HCT116 (cell line): ENCODE data around the gene CLDN34. TPM values are rescaled to one million over a fixed set of nuclear protein-coding genes. Genes with fewer than 3 reads are reported as not detected.

Source experiments
- ATAC-seq: fragments of 200-7000 bp; cut with Tn5 transposase; 2 replicates; pipeline ENCODE4 v1.9.1; 2020; ENCODE audit warnings: mild to moderate bottlenecking, moderate library complexity
- BruUV-seq: library from RNA; stranded (reverse); fragments of 400-500 nt; replicated peaks from 2 replicates; lab custom pipeline; 2021; lab: Mats Ljungman, UMichigan
- CTCF ChIA-PET: fragments of 300-600 bp; sonication (Branson Sonifier 250); formaldehyde crosslinking; loops from one replicate; lab custom pipeline; 2021; ENCODE audit warnings: antibody characterized with exemption; lab: Charles Lee
- POLR2A ChIA-PET: fragments of 300-600, 350-600 bp; sonication (Branson Sonifier 250); formaldehyde crosslinking; loops from one replicate; lab custom pipeline; 2021; ENCODE audit warnings: antibody characterized with exemption; lab: Charles Lee
- RAD21 ChIA-PET, 2 experiments: fragments of 300-600 bp; sonication (Branson Sonifier 250); formaldehyde crosslinking; loops; one replicate each; lab custom pipeline; 2023; ENCODE audit warnings: low total read pairs in 2 of 2; ENCODE audit not compliant: uncharacterized antibody in 2 of 2, unreplicated experiment in 2 of 2, low non-redundant PET in 1 of 2; lab: Charles Lee
- DNase-seq: peaks from one replicate; pipeline ENCODE4 v3.0.0-alpha.2; 2010; ENCODE audit warnings: low read depth, low spot score
- H2AFZ ChIP-seq: fragments of 200-600 bp; shearing (Covaris generic), sonication (generic); 2 replicates; pipeline ENCODE4 v1.6.1; 2017; ENCODE audit warnings: low read depth, mixed run types, mixed read lengths, antibody characterized with exemption, low read length; ENCODE audit not compliant: poor library complexity, severe bottlenecking
- H3K27ac ChIP-seq: 2 replicates; pipeline ENCODE4 v1.5.1; 2012; ENCODE audit warnings: low read depth, low read length
- H3K27me3 ChIP-seq: fragments of 200-600 bp; sonication (generic); 2 replicates; pipeline ENCODE4 v1.6.1; 2016; ENCODE audit warnings: mixed run types, low read length, mixed read lengths; ENCODE audit not compliant: insufficient read depth
- H3K36me3 ChIP-seq, 2 experiments: fragments of 200-500 bp in 1 of 2; fragments of 200-600 bp in 1 of 2; sonication (Bioruptor generic) in 1 of 2; sonication (generic) in 1 of 2; 2 replicates each; pipeline versions ENCODE4 v1.5.1 to v1.6.1; 2014 to 2016; ENCODE audit warnings: low read length in 2 of 2, inconsistent platforms in 1 of 2, mixed read lengths in 1 of 2, mixed run types in 1 of 2; ENCODE audit not compliant: insufficient read depth in 2 of 2, control insufficient read depth in 1 of 2
- H3K4me1 ChIP-seq, 2 experiments: fragments of 200-600 bp in 1 of 2; sonication (generic) in 1 of 2; 2 replicates each; pipeline versions ENCODE4 v1.5.1 to v1.6.1; 2012 to 2017; ENCODE audit warnings: low read length in 2 of 2, inconsistent platforms in 1 of 2, mild to moderate bottlenecking in 1 of 2, mixed read lengths in 1 of 2, mixed run types in 1 of 2, moderate library complexity in 1 of 2; ENCODE audit not compliant: insufficient read depth in 2 of 2, control insufficient read depth in 1 of 2
- H3K4me2 ChIP-seq: fragments of 200-600 bp; sonication (generic); 2 replicates; pipeline ENCODE4 v1.6.1; 2017; ENCODE audit warnings: mixed run types, low read length, mixed read lengths
- H3K4me3 ChIP-seq, 2 experiments: fragments of 200-600 bp in 1 of 2; sonication (generic) in 1 of 2; replicated peaks in 1 of 2; 2 replicates each; pipeline ENCODE4 v1.5.1; 2011 to 2016; ENCODE audit warnings: low read length in 2 of 2, control low read depth in 1 of 2, low read depth in 1 of 2, mild to moderate bottlenecking in 1 of 2, mixed read lengths in 1 of 2, mixed run types in 1 of 2
- H3K79me2 ChIP-seq: fragments of 200-600 bp; sonication (generic); 2 replicates; pipeline ENCODE4 v1.6.1; 2017; ENCODE audit warnings: mild to moderate bottlenecking, mixed run types, low read length, moderate library complexity, mixed read lengths; ENCODE audit not compliant: insufficient read depth
- H3K9ac ChIP-seq: fragments of 200-600 bp; sonication (generic); 2 replicates; pipeline ENCODE4 v1.6.1; 2016; ENCODE audit warnings: low read length, mixed read lengths
- H3K9me2 ChIP-seq: fragments of 200-600 bp; sonication (generic), shearing (Covaris generic); 2 replicates; pipeline ENCODE4 v1.6.1; 2017; ENCODE audit warnings: mixed run types, mild to moderate bottlenecking, moderate library complexity; ENCODE audit not compliant: insufficient read depth
- H3K9me3 ChIP-seq, 2 experiments: fragments of 200-500 bp in 1 of 2; fragments of 200-600 bp in 1 of 2; sonication (Bioruptor generic) in 1 of 2; sonication (generic) in 1 of 2; 2 replicates each; pipeline ENCODE4 v1.6.1; 2014 to 2017; ENCODE audit warnings: low read length in 2 of 2, mixed read lengths in 2 of 2, inconsistent platforms in 1 of 2, low read depth in 1 of 2, mild to moderate bottlenecking in 1 of 2, mixed run types in 1 of 2, moderate library complexity in 1 of 2; ENCODE audit not compliant: control insufficient read depth in 1 of 2, insufficient read depth in 1 of 2
- H4K20me1 ChIP-seq: fragments of 200-600 bp; sonication (generic), shearing (Covaris generic); 2 replicates; pipeline ENCODE4 v1.6.1; 2017; ENCODE audit warnings: mixed run types, mild to moderate bottlenecking, moderate library complexity; ENCODE audit not compliant: insufficient read depth
- EZH2 ChIP-seq: fragments of 200-600 bp; sonication (generic); IDR thresholded peaks from 2 replicates; pipeline ENCODE4 v1.6.1; 2017; ENCODE audit warnings: antibody characterized with exemption, mixed run types
- EZH2phosphoT487 ChIP-seq: fragments of 200-600 bp; IDR thresholded peaks from 2 replicates; pipeline ENCODE4 v1.6.1; 2018; ENCODE audit warnings: antibody characterized with exemption, borderline replicate concordance
- JUND ChIP-seq: IDR thresholded peaks from 2 replicates; pipeline ENCODE4 v1.6.1; 2012
- POLR2A ChIP-seq: IDR thresholded peaks from 2 replicates; pipeline ENCODE4 v1.7.0; 2011; ENCODE audit warnings: borderline replicate concordance; ENCODE audit not compliant: insufficient read depth, insufficient read length; ENCODE audit errors: extremely low read depth
- RAD21 ChIP-seq: IDR thresholded peaks from 2 replicates; pipeline ENCODE4 v1.6.1; 2012; ENCODE audit warnings: low read depth, mild to moderate bottlenecking
- SIN3A ChIP-seq: IDR thresholded peaks from 2 replicates; pipeline ENCODE4 v1.6.1; 2012; ENCODE audit warnings: low read depth
- SP1 ChIP-seq: IDR thresholded peaks from 2 replicates; pipeline ENCODE4 v1.6.1; 2012; ENCODE audit warnings: low read depth
- SRF ChIP-seq: IDR thresholded peaks from 2 replicates; pipeline ENCODE4 v1.6.1; 2012; ENCODE audit warnings: low read depth
- TCF7L2 ChIP-seq: IDR thresholded peaks from 2 replicates; pipeline ENCODE4 v1.7.0; 2011; ENCODE audit warnings: borderline replicate concordance, inconsistent platforms; ENCODE audit not compliant: insufficient read depth, insufficient read length; ENCODE audit errors: extremely low read depth
- ZNF274 ChIP-seq: fragments of 200-500 bp; sonication (Bioruptor generic); IDR thresholded peaks from 2 replicates; pipeline ENCODE4 v1.6.1; 2014; ENCODE audit warnings: mild to moderate bottlenecking, low read depth, low read length, inconsistent platforms
- intact Hi-C: fragments of 100-400 bp; cut with micrococcal nuclease; formaldehyde crosslinking; loops from 2 replicates; pipeline ENCODE4 v1.10.0; 2022
- total RNA-seq: library from RNA; stranded (reverse); gene quantifications from one replicate; pipeline ENCODE4 v1.2.1, GENCODE V29; 2021; ENCODE audit not compliant: unreplicated experiment
- TF ChIP-seq, protein P1 (sequence below): IDR thresholded peaks from 2 replicates; pipeline ENCODE4 v1.6.1; 2011; ENCODE audit warnings: mild to moderate bottlenecking, low read length, moderate library complexity; ENCODE audit not compliant: insufficient replicate concordance; ENCODE audit errors: extremely low read depth

Gene CLDN34
- total RNA-seq, 1 experiment from 2014 or later, result not detected

DNA sequence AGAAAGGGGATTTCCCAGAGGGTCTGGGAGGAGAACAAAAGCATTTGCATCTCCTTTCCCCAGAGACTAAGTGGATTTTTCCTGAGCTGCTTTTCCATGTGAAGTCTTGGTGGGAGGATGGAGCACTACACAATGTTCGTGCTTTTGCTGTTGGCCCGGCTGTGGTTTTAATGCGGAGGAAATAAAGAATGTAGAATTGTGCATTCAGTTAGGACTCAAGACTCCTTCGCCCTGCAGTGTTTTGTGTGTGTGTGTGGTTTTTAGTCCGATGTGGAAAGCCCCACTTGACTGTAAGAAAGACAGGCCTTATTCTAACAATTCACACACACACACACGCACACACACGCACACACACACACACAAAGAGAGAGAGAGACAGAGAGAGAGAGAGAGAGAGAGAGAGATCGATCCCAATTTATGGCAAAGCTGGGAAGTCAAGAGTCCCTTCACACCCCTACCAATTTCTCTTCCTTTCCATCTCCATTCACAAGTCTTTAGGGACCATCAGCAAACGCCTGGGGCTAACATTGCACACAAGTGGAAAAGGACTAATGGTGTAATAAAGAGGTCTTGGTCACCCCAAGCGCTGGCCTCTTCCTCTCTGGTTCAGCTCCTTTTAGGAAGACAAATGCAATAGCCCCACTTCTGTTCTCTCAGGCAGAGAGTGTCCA is 44.2 kb downstream of the CLDN34 start:
- no TSS peak for BruUV-seq
- POLR2A ChIA-PET, result no interaction called here
- no peak for DNase-seq
- RAD21 ChIA-PET, result no interaction called here
- intact Hi-C loops, result loop anchor here (10.0 kb wide), 1 partner anchor 107 kb away; no protein-coding TSS in a partner anchor
- TF ChIP-seq ZNF274, result no peak
- no peak for TF ChIP-seq TCF7L2
- no peak for TF ChIP-seq EZH2phosphoT487
- TF ChIP-seq, protein P1, sequence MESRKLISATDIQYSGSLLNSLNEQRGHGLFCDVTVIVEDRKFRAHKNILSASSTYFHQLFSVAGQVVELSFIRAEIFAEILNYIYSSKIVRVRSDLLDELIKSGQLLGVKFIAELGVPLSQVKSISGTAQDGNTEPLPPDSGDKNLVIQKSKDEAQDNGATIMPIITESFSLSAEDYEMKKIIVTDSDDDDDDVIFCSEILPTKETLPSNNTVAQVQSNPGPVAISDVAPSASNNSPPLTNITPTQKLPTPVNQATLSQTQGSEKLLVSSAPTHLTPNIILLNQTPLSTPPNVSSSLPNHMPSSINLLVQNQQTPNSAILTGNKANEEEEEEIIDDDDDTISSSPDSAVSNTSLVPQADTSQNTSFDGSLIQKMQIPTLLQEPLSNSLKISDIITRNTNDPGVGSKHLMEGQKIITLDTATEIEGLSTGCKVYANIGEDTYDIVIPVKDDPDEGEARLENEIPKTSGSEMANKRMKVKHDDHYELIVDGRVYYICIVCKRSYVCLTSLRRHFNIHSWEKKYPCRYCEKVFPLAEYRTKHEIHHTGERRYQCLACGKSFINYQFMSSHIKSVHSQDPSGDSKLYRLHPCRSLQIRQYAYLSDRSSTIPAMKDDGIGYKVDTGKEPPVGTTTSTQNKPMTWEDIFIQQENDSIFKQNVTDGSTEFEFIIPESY, result no peak
- no peak for TF ChIP-seq JUND
- ATAC-seq, result no peak
- peaks cover 0 to 5% of the 10 kb centered on the region in 2 experiments; a peak in 1 of 4 replicates for H3K4me1 ChIP-seq
- H3K4me3 ChIP-seq, result no peak overlapping the region
- no peaks in the 10 kb centered on the region for H3K9me3 ChIP-seq
- H3K27ac ChIP-seq, result no peak overlapping the region
- no peak overlapping the region for H3K9ac ChIP-seq
- no peaks in the 10 kb centered on the region for H3K9me2 ChIP-seq
- 0 out of 2 replicates have a peak, but pooled peaks cover 1% of the 10 kb centered on the region for H3K79me2 ChIP-seq
- H4K20me1 ChIP-seq, result no peaks in the 10 kb centered on the region
- H3K27me3 ChIP-seq, result no peaks in the 10 kb centered on the region
- H3K36me3 ChIP-seq, result no peaks in the 10 kb centered on the region
- H2AFZ ChIP-seq, result no peak overlapping the region
- no peak overlapping the region for H3K4me2 ChIP-seq
- CTCF ChIA-PET, result no interaction called here

DNA sequence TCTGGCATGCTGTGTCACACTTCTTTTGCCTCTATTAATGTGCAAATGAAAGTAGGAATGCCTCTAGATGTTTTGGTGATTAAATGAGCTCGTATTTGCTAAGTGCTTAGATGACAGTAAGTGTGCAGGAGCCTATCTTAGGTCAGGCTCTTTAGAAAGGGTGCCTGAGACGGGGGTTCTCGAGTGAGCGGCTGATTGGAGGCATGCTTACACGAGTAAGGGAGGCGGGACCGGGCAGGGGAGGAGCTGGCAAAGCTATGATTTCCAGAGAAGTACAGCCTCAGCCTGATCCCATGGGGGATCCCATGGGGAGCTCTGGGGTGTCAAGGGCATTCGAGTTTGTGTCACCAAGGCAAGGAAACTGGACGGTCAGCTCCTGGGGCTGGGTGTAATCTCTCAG is 44.8 kb downstream of the CLDN34 start:
- Histone ChIP-seq H3K79me2 (0 out of 2 replicates have a peak, but pooled peaks cover 7% of the 10 kb centered on the region), H3K36me3 (no peaks in the 10 kb centered on the region), H3K4me2 (no peak overlapping the region), H3K27ac (no peak overlapping the region), H3K4me1 (peaks cover 0 to 10% of the 10 kb centered on the region in 2 experiments; a peak in 1 of 4 replicates), H3K4me3 (no peak overlapping the region), H3K27me3 (no peaks in the 10 kb centered on the region), H2AFZ (no peak overlapping the region), H4K20me1 (no peaks in the 10 kb centered on the region), H3K9ac (no peak overlapping the region), H3K9me2 (no peaks in the 10 kb centered on the region), H3K9me3 (no peaks in the 10 kb centered on the region)
- ChIA-PET RAD21 (no interaction called here), POLR2A (no interaction called here), CTCF (no interaction called here)
- TF ChIP-seq SRF, result no peak
- TF ChIP-seq EZH2, result no peak
- no peak for TF ChIP-seq RAD21
- TF ChIP-seq POLR2A, result no peak
- no peak for TF ChIP-seq SIN3A
- no peak for TF ChIP-seq SP1
- intact Hi-C loops, result loop anchor here (10.0 kb wide), 1 partner anchor 107 kb away; no protein-coding TSS in a partner anchor
- DNase-seq, result no peak
- ATAC-seq, result no peak
- no TSS peak for BruUV-seq
